HG03025 (cell line): ENCODE measurements around the gene ATF7.

ENCODE experiments used
- ATAC-seq: cut with Tn5 transposase; IDR thresholded peaks from one replicate; pipeline ENCODE4 v1.9.1; 2021; ENCODE audit warnings: mild to moderate bottlenecking, moderate library complexity; ENCODE audit not compliant: unreplicated experiment, low FRiP score

The ATF7 gene

DNA sequence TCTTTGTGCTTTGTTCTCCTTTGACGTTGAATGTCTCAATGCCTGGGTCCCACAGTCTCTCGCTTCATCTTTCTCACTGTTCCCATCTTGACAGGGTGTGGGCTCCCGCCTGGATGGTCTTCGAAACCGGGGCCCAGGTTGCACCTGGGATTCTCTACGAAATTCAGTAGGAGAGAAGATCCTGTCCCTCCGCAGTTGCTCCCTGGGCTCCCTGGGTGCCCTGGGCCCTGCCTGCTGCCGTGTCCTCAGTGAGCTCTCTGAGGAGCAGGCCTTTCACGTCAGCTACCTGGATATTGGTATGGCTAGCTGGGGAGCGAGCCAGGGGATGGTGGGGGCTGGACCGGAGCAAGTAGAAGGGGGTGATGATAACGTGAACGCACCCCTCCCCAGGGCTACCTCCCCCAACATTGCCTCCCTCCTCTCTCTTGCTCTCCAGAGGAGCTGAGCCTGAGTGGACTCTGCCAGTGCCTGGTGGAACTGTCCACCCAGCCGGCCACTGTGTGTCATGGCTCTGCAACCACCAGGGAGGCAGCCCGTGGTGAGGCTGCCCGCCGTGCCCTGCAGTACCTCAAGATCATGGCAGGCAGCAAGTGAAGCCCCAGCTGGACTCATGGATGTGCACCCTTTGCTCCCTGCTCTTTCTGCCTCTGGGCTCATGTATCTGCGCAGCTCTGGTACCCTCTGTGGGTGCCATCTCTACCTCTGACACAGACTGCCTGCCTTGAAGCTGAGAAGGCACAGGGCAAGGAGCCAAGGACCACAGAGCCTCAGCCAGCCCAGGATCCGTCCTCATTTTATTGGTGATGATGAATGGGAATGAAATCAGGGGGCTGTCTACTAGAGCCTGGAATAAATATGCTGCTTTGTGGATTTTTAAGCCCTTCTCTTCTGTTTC lies 120.4 kb downstream of the ATF7 start:
- ATAC-seq, result no peak

DNA sequence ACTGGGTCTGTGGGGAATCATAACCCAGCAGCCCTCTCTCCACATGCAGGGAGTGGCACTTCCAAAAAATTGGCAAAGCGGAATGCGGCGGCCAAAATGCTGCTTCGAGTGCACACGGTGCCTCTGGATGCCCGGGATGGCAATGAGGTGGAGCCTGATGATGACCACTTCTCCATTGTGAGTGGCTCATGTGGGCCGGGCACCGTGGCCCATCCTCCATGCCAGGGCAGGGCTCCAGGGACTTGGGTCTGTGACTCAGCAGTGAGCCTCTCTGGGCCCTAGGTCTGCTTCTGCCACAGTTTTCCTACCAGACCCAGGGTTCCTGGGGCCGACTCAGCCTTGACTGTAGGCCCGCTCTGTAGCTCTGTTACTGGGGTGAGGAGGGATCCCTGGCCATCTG lies 121.1 kb downstream of the ATF7 start:
- no peak for ATAC-seq

DNA sequence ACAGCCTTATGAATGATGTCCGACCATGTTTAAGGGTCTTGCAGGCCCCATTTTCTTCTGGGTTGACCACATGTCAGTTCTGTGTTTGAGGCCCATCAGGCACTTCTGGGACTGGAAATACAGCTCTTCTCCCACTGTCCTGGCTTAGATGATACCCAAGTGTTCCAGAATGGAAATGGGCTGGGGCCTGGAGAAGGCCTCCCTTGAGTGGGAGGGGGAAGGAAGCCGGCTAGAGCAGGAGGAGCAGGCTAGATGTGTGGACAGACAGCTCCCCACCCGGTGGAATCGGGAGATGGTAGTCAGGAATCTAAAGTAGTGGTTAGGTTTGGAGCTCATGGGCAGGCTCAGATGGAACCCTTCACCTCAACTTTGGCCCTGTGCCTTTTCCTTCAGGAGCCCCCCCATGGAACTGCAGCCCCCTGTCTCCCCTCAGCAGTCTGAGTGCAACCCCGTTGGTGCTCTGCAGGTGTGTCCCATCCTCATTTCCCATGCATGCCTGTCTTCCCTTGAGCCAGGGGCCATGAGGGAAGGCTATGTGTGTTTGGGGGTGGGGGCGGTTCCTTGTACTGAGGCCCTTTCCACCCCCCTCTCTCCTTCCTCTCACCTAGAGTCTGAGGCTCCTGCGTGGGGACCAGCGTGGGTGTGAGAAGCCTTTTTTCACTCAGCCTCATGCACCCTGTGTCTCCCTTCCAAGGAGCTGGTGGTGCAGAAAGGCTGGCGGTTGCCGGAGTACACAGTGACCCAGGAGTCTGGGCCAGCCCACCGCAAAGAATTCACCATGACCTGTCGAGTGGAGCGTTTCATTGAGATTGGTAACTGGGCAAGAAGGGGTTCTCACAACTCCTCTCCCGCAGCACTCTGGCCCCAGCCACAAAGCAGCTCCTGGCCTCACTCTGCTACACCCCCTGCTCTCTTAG lies 121.9 kb downstream of the ATF7 start:
- ATAC-seq, result no peak

DNA sequence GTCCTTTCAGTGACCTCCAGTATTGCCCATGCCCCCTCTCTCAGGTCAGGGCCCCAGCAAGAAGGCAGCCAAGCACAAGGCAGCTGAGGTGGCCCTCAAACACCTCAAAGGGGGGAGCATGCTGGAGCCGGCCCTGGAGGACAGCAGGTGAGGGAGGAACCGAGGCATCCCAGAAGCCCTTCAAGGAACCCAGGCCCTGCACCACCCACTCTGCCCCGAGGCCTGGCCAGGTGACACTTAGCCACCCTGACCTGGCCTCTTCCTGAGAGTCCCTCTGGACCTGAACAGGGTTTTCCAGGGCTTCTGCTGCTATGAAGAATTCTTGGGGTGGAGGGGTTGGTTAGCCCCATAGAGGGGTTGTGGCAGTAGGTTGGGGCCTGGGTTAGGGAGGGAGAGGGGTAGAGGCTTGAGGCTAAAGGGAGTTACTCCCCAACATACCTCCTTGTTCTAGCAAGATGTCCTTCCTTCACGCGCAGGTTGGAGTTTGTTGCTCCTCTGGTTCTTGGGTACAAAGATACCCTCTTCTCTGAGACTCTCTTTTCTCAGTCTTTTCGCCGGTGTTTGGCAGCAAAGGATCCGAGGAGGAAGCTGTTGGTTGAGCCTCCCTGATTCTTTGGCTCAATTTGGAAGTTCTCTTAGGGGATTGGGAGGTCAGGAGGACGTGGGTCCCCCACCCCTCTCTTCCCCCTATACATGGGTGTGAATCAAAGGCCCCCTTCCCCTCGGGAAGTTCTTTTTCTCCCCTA lies 123.0 kb downstream of the ATF7 start:
- no peak for ATAC-seq

DNA sequence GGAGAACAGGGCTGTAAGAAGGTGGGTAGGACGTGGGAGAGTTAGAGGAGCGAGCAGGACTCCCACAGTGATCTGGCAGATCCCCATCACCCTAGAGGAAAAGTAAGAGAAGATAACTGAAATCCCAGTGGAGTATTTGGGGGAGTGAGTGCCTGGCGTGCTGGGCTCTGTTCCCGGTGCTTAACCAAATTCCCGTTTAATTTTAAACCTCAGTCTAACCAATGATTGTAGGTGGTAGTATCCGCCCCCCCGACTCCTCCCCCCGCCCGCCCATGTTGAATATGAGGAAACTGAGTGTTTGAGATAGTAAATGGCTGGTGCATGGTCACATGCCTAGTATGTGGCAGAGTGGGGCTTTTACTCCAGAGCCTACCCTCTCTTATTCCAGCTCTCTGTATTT lies 123.9 kb downstream of the ATF7 start:
- no peak for ATAC-seq

DNA sequence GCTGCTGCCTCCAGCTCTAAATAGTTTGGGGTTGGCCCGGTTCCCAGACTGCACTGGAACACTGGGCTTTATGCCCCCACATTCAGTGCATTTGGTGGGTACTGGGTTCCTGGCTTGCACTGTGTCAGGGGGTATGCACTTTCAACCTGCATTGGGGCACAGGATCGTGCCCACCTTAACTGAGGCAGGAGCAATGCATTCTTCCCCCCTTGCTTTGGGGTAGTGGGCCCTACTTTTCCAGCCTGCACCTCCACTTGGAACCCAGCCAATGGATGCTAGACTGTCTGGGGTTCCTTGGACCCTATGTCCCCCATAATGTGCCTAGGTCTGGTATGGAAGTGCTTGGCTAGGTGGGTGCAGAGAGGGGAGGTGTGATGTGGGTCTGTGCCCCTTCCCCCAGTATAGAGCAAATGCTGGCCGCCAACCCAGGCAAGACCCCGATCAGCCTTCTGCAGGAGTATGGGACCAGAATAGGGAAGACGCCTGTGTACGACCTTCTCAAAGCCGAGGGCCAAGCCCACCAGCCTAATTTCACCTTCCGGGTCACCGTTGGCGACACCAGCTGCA lies 124.5 kb downstream of the ATF7 start:
- no peak for ATAC-seq

DNA sequence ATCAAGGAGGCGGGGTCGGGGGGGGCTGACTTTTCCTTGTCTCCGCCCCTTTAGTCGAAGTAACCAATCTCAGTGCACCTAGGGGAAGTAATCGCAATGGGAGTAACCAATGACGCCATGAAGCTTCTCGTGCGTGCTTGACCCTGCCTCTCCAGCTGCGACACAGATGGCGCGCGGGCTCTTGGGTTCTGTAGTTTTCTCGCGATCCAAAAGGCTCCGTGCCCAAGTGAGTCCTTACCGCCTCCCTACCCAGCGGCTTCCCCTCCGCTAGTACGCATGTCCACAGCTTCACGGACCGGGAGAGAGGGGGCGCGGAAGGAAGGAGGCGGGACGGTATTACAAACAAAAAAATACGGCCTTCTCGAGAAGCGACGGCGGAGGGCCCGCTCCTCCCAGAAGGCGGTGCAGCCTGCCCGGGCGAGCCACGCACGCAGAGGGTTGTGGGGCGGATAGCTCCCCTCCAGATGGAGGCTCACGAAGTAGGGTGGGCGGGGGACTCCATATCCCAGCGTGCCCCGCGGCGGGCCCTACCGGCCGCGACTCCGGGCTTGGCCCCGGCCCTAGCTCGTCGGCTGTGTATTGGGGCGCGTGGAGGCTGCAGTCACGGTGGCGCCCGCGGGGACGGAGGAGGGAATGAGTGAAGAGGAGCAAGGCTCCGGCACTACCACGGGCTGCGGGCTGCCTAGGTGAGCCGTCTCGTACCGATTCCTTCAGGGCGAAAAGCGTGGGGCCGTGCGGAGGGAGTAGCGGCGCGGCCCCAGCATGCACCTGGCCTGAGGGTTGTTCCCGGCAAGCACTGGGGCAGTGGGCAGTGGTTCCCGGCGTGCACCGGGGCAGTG lies 125.2 kb downstream of the ATF7 start, which contains the start of gene TARBP2:
TARBP2 (plus strand) TSS at position 508 of the 839 bp plus-strand sequence; CDS start at position 634, 126 bp downstream.
- ATAC-seq, result peak; percentile 80

DNA sequence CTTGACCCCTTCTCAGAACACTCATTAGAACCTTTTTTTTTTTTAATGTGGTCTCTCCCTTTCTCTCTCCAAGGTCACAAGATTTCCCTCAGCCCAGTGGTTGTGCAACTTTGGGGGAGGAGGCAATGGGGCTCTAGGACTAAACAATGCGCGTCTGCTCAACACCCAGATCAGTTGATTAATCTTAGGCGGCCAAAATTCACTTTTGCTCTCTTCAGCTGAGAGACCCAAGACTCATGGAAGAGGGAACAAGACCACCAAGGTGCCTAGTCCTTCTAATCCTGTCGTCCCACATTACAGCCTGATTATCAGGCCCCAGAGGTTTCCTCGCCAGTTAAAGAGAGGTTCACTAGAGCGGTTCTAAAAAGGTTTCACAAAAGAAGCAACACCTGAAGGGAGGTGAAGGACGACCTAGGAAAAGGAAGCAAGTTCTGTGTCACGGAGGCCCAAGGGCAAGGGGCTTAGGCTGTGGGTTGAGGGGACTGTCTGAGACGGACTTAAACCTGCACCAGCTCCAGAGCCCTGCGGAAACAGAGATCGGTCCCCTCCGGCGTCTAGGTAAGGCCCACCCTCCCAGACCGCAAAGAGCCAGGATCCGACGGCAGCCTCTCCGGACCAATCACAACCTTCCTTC lies 125.9 kb downstream of the ATF7 start:
- no peak for ATAC-seq

DNA sequence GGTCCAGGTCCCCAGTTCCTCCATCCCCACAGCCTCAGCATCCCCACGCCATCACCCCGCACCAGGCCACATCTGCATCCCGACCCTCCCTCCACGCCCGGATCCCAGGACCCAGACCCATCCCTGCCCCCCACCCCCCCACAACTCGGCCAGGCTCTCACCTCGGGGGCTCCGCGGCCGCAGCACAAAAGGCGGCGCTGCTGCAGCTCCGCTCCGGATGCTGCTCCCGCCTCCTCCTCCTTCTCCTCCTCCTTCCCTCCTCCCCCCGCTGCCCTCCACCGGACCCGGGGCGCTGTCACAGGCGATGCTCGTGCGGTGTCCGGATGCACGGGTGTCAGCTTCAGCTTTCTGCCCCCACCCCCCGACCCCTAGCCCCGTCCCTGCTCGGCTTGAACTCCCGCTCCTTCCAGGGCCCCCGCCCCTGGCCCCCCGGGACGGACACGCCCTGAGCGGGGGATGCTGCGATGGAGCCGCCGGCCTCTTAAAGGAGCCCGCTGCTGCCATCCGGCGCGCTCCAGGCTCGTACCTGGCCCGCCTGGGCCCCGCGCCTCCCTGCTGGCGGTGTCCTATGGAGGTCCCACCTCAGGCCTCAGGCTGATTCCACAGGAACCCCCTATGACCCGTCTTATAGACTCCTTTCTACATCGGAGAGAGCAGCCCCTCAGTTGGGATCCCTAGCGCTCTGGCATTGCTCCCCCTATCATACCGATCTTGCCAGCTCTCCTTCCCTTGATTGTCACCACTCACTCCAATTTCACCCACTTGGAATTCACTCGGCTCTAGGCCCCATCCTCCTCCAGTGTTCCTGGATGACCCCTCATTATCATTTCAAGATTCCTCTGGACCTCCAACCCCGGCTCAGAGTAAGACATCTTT lies 126.7 kb downstream of the ATF7 start, which contains the start of gene MAP3K12:
MAP3K12 (minus strand) TSS at position 193 of the 876 bp plus-strand sequence. CDS start 12,067 bp downstream, outside the sequence.
- ATAC-seq, result no peak

DNA sequence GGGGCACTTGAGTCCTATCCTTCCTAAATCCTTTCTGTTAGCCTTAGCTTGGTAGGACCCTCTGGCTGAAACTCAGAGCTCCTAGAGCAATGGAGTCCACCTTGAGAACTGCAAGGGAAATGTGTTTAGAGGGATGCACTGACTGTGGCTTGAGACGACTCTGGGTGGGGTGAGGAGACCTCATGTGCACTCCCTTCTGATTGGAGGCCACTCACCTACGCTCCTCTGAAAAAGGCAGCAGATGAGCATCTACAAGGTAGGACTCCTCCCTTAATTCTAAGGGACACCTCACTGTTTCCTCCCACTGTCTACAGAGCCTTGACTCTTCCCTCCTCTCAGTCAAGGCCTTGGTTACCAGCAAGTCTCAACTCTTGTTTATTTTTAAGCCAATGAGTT lies 127.9 kb downstream of the ATF7 start:
- no peak for ATAC-seq

DNA sequence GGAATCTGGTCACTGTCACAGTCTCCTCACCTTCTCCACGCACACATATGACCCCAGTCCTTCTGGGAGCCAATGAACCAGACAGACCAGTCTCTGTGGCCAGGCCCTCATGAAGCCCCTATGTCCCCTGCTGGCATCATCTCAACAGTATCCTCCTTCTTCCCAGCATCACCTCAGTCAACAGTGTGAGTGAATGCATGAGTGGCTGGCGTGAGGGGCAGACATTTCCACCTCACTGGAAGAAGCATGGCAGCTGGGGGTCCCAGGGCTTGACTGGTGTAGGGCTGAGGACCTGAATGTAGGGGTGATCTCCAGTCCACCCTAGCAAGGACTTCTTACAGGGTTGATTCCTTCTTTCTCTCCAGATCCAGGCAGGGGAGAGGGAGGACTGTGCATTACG lies 128.7 kb downstream of the ATF7 start:
- ATAC-seq, result no peak

DNA sequence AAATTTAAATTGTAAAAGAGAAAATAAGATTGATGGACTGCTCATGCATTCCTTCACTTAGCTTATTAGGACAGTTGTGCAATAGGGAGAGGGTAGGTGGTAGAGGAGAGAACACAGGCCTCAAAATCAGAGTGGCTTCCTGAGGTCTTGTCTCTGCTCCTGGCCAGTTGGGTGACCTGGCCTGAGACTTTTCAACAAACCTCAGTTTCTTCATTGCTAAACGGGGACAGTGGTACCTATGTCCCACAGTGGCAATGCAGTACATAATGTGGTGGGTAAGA lies 129.5 kb downstream of the ATF7 start:
- ATAC-seq, result no peak

DNA sequence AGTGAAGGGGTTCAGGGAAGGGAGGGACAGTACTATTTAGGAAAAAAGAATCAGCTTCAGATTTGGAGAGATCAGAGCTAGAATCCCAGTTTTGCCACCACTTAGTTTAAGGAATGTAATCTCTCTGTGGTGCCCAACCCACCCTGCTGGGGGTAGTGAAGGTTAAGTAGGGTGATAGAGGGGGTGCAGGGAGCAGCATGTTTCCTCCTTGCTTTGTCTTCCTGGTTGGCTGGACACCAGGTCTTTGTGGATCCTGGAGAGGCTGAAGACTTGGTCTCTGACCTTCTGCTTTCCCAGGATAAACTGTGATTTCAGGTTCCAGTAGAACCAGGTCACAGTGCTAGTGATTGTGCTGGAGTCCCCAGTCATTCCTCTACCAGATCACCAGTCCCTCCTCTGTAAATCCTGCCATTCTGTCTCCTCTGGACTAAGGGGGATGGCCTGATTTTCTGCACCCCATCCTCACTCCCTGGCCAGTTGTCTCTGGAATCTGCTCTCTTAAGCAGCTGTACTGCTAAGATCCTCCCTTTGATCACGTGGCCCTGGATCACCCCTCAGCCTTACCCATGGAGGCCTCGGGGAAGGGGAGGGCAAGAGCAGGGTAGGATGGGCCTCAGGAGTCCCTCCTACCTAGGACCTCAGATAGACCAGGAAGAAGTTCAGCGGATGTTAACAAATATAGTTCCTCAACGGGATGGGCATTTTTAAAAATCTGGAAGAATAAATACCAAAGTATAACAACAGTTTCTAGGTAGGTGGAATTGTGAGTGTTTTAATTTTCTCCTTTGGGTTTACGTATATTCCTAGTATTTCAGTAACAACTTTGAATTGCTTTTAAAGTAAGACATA lies 130.1 kb downstream of the ATF7 start:
- no peak for ATAC-seq

DNA sequence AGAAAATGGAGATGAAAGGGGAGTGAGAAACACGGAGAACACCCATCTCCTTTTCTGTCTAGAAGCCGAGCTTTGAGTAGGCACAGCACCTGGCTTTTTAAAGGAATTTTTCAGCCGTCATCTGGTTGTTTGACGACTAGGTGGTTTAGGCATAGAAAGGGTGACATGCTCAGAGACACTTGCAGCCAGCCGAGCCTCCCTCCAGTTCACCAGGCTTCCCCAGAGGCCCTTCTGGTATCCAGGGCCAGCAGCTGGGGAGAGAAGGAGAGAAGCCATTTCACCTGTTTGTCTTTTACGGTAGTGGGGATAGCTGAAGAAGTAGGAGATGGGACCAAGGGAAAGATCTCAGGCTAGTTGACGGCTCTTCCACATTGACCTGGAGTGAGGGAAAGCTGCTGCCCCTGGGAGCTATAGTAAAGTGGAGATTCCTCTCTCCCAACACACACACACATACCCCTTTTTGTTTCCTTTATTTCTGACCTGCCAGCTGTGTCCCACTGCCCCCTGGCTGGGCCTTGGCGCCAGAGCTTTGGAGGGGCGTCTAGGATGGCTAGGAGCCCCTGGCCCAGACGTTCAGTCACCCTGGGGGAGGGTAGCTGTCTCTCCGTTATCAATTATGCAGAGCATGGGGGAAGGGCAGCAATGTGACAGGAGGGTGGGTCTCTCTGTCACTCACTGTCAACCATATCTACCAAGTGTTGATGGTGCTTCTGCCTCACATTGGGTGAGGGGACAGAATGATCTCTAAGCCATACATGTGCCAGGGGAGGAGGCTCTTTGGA lies 132.4 kb downstream of the ATF7 start:
- no peak for ATAC-seq

DNA sequence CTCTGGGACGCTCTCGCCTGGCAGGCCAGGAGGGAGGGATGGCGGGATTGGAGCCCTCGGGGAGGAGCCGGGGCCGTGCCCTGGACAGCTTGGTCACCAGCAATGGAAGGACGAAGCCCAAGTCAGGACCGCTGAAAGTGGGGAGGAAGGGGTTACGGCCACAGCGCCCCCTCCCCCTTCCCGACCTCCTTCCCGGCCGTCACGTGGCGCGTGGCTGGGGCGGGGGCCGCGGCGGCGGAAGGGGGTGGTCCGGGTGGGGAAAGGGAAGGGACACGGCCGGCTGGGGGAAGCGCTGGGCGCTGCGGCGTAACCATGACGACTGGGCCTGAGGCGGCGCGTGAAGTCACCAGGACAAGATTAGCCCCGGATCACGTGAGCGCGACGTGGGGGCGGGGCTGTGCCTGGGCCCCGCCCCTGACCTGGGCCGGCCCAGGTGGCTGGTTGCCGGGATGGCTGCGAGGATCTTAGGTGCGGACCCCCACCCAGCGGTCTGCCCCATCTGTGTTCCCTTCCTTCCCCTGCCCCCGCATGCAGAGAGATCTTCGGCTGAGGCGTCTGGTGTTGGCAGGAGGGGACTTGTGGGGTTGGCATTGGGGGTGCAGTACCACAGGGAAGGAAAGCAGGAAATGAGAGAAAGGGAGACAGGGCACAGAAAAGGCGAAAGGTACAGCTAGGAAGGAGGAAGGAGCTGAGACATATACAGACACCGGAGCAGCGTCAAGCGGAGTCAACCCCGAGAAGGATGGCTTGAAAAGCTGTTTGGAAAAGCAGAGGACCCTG lies 133.2 kb downstream of the ATF7 start:
- ATAC-seq, result peak; percentile 91

DNA sequence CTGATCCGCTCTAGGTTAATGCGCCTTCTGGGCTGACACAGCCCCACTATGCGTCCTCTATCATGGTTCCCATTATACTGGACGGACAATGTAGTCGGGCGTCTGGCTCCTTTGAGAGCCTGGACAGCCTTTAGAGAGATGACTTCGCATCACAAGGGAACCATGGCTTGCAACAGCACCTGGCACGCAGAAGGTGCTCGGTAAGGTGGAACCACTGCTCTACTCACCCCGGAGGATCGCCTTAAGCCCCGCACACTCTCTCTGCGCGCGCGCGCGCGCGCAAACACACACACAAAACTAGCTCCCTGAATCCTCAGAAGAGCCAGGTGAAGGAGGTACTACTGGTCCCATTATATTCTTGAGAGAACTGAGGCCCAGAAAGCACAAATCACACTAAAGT lies 134.0 kb downstream of the ATF7 start:
- no peak for ATAC-seq
